NCI-H82 treated with DMSO at 0.1 percent for 48 hours (cell line): ENCODE results near the gene GRSF1.
"Not testable (repeated sequence)": the region's sequence is repeated elsewhere in the genome, so short reads cannot be mapped to it uniquely, and the experiment has no call there.

ENCODE experiments used
- DNase-seq: peaks from one replicate; lab custom pipeline; 2025; ENCODE audit not compliant: unreplicated experiment; lab: John Stamatoyannopoulos, UW

The GRSF1 gene

DNA sequence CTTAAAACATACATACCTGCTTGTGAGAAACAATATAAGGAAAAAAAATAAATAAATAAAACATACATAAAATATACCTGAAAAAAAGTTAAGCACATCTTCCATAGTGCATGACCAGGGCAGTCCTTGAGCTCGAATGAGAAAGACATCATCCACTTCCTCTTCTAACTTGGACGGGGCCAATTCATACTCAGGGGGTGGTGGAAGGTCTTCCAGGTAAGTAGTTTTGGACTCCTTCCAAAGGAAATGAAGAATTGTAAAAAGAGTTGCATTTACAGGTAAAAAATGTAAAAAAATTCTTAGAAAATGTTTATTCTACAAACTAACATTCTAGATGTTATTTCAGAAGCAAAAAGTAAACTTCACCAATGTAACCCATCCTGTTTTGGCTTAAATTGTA, 3.6 kb downstream of the GRSF1 start:
- DNase-seq, result no peak

DNA sequence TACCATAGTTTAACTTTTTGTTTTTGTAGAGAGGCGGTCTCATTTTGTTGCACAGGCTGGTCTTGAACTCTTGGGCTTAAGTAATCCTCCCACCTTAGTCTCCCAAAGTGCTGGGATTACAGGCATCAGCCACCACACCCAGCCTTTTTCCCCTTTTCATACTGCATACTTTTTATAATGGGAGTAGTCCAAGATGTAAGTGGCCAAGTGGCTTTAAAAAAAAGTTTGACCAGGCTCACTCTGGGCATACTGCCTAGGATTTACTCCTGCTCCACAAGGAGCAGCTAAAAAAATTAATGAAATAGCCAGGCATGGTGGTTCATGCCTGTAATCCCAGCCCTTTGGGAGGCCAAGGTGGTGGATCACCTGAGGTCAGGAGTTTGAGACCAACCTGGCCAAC, 6.0 kb downstream of the GRSF1 start:
- no peak for DNase-seq

DNA sequence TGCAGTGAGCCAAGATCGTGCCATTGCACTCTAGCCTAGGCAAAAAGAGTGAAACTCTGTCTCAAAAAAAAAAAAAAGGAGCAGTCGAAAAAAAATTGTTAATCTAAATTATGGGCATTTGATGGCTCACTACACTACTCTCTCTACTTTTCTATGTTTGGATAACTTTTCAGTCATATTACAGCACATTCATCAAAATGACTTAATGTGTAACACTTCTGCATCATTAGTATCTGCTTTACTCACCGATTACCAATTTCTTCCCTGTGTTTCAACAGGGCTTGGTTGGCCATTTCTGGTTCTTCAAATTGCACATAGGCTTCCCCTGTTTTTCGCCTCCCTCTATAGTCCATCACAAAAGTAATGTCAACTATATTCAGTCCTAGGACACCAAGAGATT, 8.4 kb downstream of the GRSF1 start:
- DNase-seq, result no peak

DNA sequence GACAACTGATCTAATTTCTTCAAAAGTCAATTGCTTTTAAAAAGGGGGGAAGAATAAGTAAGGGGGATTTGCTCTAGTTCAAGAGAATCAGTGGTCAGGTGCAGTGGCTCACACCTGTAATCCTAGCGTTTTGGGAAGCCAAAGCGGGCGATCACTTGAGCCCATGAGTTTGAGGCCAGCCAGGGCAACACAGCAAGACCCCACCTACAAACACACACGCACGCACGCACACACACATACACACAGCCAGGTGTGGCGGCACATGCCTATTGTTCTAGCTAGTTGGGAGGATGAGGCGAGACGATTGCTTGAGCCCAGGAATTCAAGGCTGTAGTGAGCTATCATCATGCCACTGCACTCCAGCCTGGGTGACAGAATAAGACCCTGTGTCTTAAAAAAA, 9.6 kb downstream of the GRSF1 start:
- DNase-seq, result no peak

DNA sequence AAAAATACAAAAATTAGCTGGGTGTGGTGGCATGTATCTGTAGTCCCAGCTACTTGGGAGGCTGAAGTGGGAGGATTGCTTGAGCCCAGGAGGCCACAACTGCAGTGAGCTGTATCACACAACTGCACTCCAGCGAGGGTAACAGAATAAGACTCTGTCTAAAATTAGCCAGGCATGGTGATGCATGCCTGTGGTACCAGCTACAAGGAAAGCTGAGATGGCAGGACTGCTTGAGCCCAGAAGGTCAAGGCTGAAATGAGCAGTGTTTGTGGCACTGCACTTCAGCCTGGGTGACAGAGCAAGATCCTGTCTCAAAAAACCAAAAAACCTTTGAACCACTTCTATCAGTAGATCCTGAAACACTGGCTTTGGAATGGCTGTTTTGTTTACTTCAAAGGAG, 10.2 kb downstream of the GRSF1 start:
- DNase-seq, result no peak

DNA sequence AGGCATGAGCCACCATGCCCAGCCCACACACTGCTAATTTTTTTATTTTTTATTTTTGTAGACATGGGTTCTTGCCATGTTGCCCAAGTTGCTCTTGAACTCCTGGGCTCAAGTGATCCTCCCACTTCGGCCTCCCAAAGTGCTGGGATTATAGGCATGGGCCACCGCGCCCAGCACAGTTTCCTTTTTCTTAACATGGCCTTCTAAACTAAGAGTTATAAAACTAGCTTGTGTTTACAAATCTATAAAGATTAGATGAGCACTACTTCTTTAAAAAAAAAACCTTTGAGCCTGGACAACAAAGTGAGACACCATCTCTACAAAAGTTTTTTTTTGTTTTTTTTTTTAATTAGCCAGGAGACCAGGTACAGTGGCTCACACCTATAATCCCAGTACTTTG, 10.7 kb downstream of the GRSF1 start:
- DNase-seq, result no peak

DNA sequence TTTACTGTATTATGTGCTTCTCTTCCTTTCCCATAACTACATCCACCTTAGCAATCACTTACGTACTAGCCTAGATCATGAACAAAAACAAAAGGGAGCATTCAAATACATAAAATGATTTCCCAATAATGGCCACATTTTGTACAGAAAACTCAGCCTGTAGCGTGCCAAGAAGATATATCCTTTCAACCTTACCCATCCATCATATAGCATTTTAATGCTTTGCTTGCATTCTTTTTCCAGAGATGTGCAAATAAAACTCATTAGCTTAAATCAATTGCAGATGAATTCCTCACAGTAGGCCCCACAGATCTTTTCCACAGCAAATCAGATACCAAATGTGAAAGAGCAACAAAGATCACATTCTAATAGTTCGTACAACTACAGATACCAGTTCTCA, 20.8 kb downstream of the GRSF1 start:
- DNase-seq, result no peak

DNA sequence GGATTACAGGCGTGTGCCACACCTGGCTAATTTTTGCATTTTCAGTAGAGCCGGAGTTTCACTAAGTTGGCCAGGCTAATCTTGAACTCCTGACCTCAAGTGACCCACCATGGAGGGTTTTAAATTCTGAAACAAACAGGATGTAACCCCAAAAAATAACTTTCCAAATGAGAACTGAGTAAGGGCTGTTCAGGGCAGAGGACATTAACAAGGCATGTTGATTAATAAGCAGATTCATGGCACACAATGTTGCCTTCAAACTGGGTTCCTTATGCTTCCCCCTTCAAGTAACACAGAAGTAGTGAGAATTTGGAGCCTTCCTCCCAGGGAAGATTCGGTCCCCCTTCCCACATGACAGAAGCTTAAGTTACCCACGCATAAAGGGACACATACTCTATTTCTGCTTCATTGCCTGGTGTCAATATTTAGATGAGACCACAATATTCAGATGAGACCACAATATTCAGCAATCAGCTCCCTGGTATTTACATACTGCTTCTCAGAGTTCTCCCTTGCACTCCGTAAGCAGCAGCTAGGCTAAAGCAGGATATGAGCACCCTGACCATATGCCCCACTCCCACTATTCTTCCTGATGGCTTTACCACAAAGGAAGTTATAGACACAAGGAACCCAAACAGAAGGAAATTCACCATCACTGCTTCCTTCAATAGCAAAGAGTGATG, 21.4 kb downstream of the GRSF1 start:
- DNase-seq, result no peak

DNA sequence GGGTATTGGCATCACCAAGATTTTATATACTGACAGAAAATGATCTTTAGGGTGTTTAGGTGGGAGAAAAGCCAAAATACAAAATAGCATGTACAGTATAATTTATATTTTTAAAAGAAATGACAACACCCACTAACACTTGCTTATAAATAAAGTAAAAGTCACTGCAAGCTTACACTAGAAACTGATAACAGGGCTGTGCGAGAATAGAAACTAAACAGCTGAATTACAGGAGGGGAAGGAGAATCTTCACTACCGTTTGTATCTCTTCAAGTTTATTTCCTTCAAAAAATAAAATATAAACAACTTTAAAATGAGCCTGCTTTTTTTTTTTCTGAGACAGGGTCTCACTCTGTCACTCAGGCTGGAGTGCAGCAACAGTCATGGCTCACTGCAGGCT, 22.8 kb downstream of the GRSF1 start:
- DNase-seq, result no peak

DNA sequence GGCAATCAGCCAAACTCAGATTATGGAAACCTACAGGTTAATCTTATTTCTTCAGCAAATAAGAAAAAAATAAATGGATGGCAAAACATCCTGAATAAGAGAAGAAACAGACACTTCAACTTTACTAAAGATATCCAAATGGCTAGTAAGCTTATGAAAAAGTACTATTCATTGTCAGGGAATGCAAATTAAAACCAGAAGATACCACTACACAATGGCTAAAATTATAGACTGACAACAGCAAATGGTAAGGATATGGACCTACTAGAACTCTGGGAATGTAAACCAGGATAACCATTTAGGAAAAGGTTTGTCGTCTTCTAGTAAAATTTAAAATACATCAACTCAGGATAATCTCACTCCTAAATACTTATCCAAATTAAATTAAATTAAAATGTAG, 24.3 kb downstream of the GRSF1 start:
- DNase-seq, result no peak

DNA sequence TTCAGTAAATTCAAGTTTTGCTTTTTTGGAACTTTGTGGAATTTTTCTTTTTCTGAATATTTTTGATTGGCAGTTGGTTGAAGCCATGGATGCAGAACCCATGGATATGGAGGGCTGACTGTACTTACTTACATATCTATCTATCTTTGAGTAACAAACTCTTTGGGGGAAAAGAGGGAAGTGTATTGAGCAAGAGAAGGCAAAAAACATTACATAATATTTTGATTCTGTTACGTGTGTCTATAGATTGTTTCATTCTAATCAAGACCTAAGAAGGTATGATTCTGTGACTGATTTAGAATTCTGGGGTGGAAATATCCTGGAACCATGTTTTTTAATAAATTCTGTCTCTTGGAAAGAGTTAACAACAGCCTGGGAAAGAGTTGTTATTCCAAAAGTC, 31.5 kb downstream of the GRSF1 start:
- DNase-seq, result no peak

DNA sequence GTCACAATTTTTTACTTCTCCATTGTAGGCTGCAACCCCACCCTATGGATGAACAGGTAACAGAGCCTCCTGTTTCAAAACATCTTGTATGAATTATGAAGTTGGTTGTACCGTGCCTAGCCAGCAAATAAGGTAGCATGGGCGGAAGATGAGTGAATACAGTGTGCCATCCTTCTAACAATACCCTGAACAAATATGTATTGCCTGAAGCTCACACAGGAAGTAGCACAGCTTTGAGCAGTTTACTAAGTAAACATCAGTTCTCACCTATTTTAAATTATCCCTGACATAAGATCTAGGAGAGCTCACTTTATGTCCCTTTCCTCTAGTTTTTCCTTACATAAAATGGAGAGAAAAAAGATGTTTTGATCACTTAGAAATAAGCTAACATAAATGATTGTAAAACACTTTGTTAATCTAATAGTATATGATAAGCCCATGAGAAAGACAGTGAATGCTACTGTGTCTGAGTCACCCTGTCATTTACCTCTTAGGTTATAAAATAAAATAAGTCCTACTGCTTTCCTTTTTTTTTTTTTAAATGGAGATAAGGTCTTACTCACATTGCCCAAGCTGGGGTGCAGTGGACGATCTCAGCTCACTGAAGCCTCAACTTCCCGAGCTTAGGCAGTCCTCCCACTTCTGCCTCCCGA, 36.6 kb downstream of the GRSF1 start:
- DNase-seq, result no peak

DNA sequence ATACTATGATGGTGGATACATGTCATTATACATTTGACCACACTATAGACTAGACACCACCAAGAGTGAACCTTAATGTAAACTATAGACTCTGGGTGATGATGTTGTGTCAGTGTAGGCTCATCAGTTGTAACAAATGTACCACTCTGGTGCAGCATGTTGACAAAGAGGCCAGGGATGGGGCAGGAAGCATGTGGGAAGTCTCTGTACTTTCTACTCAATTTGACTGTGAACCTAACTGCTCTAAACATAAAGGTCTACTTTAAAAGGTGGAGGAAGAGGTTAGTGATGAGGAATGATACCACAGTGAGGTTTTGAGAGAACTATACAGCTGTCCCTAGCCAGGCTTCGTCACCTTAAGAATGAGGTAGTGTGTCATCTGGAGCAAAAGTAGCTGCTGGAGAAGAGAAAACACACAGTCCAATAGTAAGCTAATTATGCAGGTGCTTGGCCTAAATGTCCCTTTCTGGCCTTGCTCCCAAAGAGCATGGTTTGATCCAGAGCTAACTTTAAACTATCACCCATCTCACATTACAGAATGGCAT, 38.4 kb downstream of the GRSF1 start:
- no peak for DNase-seq

DNA sequence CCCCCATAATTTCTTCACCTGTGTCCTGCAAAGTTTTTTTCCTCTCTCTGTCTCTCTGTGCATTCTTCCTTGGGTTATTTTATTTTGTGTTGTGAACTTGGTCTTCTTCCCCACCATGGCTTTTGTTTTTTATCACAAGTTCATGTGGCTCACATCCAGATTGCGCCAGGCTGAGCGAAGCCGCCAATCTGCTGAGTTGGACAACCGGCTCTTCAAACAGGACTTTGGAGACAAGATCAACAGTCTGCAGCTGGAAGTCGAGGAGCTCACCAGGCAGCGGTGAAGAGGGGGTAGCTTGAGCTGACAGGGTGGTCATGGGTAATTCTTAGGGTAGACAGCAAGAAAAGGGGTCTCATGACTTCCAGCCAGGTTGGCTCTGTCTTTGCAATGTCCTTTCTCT, 46.1 kb downstream of the GRSF1 start:
- no peak for DNase-seq

DNA sequence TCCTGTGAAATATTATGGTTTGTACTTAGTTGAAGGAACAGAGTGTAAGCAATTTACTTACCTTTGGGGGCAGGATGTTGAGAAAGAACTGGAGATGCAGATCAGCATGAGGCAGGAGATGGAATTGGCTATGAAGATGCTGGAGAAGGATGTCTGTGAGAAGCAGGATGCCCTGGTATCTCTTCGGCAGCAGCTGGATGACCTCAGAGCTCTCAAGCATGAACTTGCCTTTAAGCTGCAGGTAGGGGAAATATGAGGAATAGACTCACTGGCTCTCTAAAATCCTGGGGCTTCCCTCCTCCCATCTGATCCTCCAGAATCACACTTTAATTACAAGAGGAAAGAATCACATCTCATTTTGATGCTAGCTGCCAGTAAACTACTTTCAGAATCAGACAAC, 51.0 kb downstream of the GRSF1 start:
- no peak for DNase-seq

DNA sequence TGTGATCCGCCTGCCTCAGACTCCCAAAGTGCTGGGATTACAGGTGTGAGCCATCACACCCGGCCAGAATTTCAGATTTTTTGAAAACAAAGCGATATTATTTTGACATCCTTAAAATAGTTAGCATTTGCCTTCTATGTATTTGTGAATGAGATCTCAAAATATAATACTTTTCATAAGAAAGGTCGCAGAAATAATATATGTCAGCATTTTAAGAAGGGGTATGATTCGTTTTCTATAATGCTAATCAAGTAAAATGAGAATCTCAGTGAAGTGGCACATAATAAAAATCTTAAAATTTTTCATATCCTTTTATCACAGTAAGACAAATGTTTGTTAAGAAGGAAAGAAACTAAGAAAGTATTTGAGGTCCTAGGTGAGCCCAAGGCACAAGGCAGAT, 52.2 kb downstream of the GRSF1 start:
- DNase-seq, result no peak

DNA sequence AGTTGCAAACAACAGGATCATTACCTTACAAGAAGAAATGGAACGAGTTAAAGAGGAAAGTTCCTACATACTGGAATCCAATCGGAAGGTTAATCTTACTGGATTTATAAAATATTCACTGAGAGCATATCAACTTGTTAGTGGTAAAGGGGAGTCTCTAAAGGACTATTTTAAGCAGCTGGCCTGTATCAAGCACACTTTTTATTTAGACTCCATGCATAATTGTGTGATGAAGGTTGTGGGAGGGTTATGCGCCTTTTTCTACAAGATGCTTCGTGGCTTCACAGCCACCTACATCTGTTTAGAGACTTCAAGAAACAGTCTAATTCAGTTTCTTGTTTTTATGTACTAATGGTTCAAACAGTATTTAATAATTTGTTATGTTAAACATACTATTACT, 56.6 kb downstream of the GRSF1 start:
- no peak for DNase-seq

DNA sequence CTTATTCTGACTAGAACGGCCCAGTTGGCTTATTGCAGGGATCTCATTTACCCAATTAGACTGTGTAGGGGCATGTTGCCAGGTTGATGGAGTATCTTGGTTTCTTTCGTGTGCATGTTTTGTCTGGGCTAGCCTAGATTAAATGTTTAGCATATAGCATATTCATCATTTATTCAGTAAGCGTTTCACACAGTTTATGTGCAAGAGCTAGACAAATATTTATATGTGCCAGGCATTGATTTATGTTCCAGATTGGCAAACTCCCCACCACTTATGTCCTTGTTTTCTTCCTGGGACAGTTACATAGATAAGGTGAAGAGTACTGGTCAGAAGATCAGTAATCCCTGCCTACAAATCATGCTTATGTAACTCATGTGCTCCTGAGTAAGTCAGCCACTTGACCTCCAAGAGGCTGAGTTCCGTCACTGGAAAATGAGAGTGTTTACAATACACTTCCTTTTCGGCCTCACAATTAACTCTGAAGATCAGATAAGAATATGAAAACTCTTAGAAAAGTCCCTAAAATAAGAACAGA, 60.7 kb downstream of the GRSF1 start:
- no peak for DNase-seq

DNA sequence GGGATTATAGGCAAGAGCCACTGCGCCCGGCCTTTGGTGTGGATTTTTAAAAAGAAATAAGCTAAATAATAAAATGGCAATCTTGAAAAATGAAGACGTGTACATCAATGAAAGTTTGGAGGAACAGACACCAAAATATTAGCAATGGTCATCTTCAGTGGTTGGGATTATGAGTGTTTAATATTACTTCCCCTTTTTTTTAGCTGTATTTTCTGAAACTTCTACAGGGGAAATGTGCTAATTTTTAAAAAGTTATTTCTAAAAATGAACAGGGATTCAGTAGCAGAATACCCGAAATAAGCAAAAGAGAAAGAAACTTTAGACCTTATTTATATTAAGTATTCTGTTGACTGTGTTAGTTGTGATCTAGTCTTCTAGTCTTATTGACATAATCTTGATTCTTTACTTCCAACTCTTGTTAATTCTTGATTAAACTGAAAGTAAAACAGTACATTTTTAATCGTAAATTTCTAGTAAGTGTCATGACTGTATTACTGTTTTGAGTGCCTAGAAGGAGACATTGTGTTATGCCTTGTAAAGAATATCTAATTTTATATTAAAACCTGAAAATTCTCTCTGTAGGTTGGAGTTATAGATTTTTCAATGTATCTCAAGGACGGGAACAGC, 66.6 kb downstream of the GRSF1 start:
- DNase-seq, result no peak

DNA sequence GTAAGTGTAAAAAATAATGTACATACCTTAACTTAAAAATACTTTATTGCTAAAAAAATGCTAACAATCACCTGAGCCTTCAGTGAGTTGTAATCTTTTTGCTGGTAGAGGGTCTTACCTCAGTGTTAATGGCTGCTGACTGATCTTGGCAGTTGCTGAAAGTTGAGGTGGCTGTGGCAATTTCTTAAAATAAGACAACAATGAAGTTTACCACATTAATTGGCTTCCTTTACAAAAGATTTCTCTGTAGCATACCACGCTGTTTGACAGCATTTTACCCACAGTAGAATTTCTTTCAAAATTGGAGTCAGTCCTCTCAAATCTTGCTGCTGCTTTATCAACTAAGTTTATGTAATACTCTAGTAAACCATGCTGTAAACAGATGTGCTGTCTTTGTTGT, 70.3 kb downstream of the GRSF1 start:
- not testable (repeated sequence) for DNase-seq

DNA sequence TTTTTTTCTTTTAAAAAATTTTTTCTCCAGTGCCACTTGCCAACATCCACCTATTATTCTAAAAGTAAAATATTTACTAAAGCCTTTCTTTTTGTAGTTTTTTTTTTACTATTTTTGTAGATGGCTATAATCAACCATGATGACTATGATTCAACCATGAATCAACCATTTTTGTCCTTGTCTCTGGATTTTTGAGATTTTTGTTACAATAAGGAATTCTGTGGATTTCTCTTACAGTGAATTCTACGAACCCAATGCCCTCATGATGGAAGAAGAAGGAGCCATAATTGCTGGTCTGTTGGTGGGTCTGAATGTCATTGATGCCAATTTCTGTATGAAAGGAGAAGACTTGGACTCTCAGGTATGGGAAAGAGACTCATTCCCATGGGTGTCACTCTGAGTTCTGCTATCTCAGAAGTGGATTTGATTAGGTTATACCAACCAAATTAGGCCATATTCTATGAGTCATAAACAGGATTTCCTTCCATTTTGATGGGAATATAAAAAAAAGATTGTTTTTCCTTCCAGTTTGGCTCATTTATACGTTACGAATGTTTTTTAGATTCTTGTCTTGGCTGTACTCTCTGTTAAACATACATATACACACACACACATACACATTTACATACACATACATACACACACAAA, 71.3 kb downstream of the GRSF1 start:
- no peak for DNase-seq
